GM12891 (cell line): Measurements from ENCODE around the gene TRPM8.

Source experiments
- PAX5 ChIP-seq: IDR thresholded peaks from 2 replicates; pipeline ENCODE4 v1.6.1; 2011; ENCODE audit warnings: low read length, moderate library complexity, mild to moderate bottlenecking; ENCODE audit not compliant: insufficient read depth, severe bottlenecking
- POLR2A ChIP-seq: IDR thresholded peaks from 2 replicates; pipeline ENCODE4 v1.6.1; 2011; ENCODE audit warnings: low read depth, low read length, control low read depth
- POLR2AphosphoS5 ChIP-seq: IDR thresholded peaks from 2 replicates; pipeline ENCODE4 v1.6.1; 2011; ENCODE audit warnings: low read depth, low read length, control low read depth
- SPI1 ChIP-seq: IDR thresholded peaks from 2 replicates; pipeline ENCODE4 v1.6.1; 2011; ENCODE audit warnings: low read depth, low read length, control low read depth
- TAF1 ChIP-seq: IDR thresholded peaks from 2 replicates; pipeline ENCODE4 v1.6.1; 2011; ENCODE audit warnings: low read depth, low read length, control low read depth

DNA sequence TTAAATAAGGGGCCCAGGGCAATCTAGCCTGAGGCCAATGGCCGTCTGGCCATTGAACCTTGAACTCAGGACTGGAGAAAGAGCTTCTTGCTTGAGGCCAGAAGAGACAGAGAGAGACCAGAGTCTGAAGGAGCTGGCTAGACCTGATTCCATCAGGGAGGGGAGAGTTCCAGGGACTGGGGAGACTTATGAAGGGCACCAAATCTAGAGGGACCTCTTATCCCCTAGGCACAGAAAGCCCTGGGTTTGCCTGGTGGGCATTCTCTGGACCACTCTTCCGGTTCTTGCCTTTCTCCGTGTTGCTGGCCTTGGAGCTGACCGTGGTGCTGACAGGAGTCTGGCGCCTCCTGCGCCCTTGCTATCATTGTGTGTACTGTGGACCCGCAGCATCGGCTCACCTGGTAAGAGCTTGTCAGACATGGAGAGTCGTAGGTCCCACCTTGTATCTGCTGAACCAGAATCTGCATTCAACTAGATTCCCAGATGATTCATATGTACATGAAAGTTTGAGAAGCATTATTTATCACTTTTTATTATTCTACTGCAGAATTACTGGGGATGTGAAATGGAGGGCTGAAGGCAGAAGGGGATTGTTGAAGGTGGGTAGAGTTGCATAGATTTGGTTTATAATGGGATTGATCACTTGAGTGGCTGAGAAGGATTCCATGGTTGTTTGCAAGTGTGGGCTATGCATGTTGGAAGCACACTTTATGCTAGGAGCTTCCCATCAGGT lies 4.3 kb upstream of the TRPM8 start:
- TF ChIP-seq POLR2A (no peak), POLR2AphosphoS5 (no peak), SPI1 (no peak), TAF1 (no peak), PAX5 (no peak)
